Esophagus squamous epithelium (tissue), 5 donors: ENCODE measurements around the gene PPFIBP1. TPM values are rescaled to one million over a fixed set of nuclear protein-coding genes. Genes with fewer than 3 reads are reported as not detected.

ENCODE experiments used
- DNase-seq: peaks from one replicate; lab custom pipeline; 2025; lab: John Stamatoyannopoulos, UW
- H3K27ac ChIP-seq, 4 donors: fragments of 200-600 bp; sonication (generic); one replicate each; pipeline ENCODE4 v1.5.1; 2016 to 2019; ENCODE audit warnings: mild to moderate bottlenecking in 1 of 4
- H3K27me3 ChIP-seq, 4 donors: fragments of 200-600 bp; sonication (generic); 1 replicate in 3 of 4; 2 replicates in 1 of 4; pipeline versions ENCODE4 v1.5.1 to v1.6.0; 2017 to 2021; ENCODE audit warnings: antibody characterized with exemption in 1 of 4
- H3K36me3 ChIP-seq, 3 donors: fragments of 200-600 bp; sonication (generic); one replicate each; pipeline ENCODE4 v1.5.1; 2016 to 2019
- H3K4me1 ChIP-seq, 3 donors: fragments of 200-600 bp; sonication (generic); one replicate each; pipeline ENCODE4 v1.5.1; 2017 to 2019
- H3K4me3 ChIP-seq, 4 donors: fragments of 200-600 bp; sonication (generic); 1 replicate in 3 of 4; 2 replicates in 1 of 4; pipeline ENCODE4 v1.5.1; 2016 to 2019; ENCODE audit warnings: mild to moderate bottlenecking in 2 of 4, moderate library complexity in 1 of 4
- H3K9me3 ChIP-seq, 3 donors: fragments of 200-600 bp; sonication (generic); one replicate each; pipeline ENCODE4 v1.5.1; 2016 to 2019
- POLR2A ChIP-seq, 4 donors: fragments of 450-650 bp; IDR thresholded peaks; one replicate each; pipeline ENCODE4 v1.6.1; 2017; ENCODE audit warnings: antibody characterized with exemption in 4 of 4, mild to moderate bottlenecking in 4 of 4, moderate library complexity in 3 of 4
- WGBS, 2 donors: methylation state at CpG; one replicate each; pipeline ENCODE4 v1.1.5; 2018; 5-methylcytosine and 5-hydroxymethylcytosine counted together
- intact Hi-C: fragments of 100-400 bp; cut with DNase I; formaldehyde crosslinking; loops from one replicate; pipeline ENCODE4 v1.15.0; 2022
- total RNA-seq, 4 donors: library from RNA; depleted of rRNA; stranded (reverse); fragments of >200 nt; gene quantifications; one replicate each; pipeline ENCODE4 v1.1.0, GENCODE V29; 2016
- TF ChIP-seq, protein P1 (sequence below), 6 experiments: fragments of 450-650 bp in 4 of 6; fragments of 200-600 bp in 2 of 6; sonication (generic) in 2 of 6; IDR thresholded peaks; one replicate each; pipeline ENCODE4 v1.5.1; 2016 to 2019; ENCODE audit warnings: antibody characterized with exemption in 6 of 6, mild to moderate bottlenecking in 4 of 6, moderate library complexity in 4 of 6
- donor health status: DM: yes; HTN: yes; CAD: no.

PPFIBP1 gene
- total RNA-seq, 4 donors from 2014 or later = 41.9 to 62.6 (median 46.7) TPM

DNA sequence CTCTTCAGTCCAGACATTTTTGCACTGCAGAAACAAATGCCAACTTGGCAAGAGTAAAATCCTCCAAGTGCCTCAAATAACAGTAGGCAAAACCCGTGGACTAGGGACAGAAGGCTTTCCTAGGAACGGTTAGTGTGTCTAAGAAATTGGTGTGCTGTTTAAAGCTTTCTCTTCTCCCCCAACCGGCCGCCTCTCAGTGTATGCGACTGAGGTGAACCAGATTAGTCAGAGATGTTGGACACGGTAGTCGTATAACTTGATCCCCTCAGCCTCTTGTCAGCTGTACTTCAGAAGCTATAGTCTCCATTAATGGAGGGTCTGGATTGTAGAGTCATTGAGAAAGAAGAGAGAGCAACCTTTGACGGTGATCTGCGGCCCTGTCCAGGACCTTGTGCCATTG, 21.7 kb downstream of the PPFIBP1 start:
- intact Hi-C loops = no loop called here
- H3K36me3 ChIP-seq = no peaks in the 10 kb centered on the region
- H3K4me3 ChIP-seq = no peak overlapping the region
- H3K4me1 ChIP-seq = peaks cover 33 to 86% (median 34%) of the 10 kb centered on the region in 3 donors
- H3K9me3 ChIP-seq = no peaks in the 10 kb centered on the region
- peak overlapping the region in 3 of 4 donors; percentile 52 to 73 (median 71) for H3K27ac ChIP-seq
- TF ChIP-seq, protein P1, sequence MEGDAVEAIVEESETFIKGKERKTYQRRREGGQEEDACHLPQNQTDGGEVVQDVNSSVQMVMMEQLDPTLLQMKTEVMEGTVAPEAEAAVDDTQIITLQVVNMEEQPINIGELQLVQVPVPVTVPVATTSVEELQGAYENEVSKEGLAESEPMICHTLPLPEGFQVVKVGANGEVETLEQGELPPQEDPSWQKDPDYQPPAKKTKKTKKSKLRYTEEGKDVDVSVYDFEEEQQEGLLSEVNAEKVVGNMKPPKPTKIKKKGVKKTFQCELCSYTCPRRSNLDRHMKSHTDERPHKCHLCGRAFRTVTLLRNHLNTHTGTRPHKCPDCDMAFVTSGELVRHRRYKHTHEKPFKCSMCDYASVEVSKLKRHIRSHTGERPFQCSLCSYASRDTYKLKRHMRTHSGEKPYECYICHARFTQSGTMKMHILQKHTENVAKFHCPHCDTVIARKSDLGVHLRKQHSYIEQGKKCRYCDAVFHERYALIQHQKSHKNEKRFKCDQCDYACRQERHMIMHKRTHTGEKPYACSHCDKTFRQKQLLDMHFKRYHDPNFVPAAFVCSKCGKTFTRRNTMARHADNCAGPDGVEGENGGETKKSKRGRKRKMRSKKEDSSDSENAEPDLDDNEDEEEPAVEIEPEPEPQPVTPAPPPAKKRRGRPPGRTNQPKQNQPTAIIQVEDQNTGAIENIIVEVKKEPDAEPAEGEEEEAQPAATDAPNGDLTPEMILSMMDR (IDR thresholded peaks at IDR 0.05) = no peak
- no peak for TF ChIP-seq POLR2A (IDR thresholded peaks at IDR 0.05)
- WGBS, 2 donors = 66 to 83% methylated on average over 9 of the region's 9 CpGs
- no peaks in the 10 kb centered on the region for H3K27me3 ChIP-seq
- DNase-seq = no peak

DNA sequence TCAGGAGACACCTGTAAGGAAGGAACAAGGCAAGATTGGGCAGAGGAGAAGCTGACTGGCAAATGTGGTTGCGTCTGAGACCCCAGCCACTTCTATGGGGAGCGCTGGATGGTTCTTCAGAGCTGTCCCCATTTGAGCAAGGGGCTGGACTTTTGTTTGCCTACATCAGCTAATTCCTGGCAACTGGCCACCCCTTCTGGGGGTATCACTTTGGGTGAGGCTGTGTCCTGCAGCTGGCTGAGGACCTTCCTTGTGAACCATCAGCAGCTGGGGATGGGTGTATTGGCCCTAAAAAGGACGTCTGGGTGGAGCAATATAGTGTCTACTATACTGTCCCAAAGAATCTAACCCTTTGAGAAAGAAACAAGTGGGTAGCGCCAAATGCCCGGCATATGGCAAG, 23.6 kb downstream of the PPFIBP1 start:
- 75 to 90% methylated on average over 5 of the region's 5 CpGs for WGBS, 2 donors
- no peak for TF ChIP-seq POLR2A (IDR thresholded peaks at IDR 0.05)
- TF ChIP-seq, protein P1 (IDR thresholded peaks at IDR 0.05) = no peak
- intact Hi-C loops = no loop called here
- DNase-seq = no peak
- Histone ChIP-seq H3K27ac (peak overlapping the region in 1 of 4 donors; percentile 88), H3K4me3 (no peak overlapping the region), H3K9me3 (no peaks in the 10 kb centered on the region), H3K36me3 (no peaks in the 10 kb centered on the region), H3K27me3 (no peaks in the 10 kb centered on the region), H3K4me1 (peaks cover 32 to 85% (median 33%) of the 10 kb centered on the region in 3 donors)

DNA sequence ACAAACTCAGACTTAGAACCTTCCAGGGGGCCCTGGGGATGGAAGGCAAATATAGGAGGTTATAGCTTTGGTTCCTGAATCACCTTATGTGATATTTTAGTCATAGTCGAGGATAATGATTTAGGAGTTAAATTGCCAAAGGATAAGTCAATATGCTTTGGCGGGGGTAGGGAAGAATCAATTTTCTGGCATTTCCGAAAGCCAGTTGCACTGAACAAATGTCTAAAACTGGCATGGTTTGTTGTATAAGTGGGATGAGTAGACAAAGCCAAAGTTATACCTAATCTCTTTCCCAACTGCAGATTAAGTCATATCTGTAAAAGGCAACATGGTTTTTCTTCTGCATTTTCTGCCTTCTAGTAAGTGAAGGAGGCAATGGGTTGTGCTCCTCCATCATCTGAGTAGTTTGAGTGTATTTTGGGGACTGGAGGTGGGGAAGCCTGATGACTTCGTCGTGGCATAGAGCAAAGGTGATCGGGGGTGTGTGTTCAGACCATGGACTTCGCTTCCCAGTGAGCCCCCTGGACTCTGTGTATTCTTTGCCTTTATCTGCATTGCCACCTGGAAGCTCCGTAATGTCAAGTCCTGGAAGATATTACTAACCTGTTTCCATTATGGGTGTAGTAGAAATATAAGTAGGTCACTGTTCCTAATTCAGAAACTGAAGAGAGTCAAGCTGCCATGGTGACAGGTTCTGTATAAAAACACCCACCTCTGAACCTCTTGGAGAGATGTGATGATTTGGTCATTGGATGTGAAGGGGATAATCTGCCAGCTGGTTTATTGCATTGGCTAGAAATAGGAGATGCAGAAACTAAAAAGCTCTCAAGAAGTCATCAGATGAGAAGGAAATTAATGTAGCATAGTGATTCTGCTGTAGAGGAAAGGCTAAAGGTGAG, 24.5 kb downstream of the PPFIBP1 start:
- DNase-seq = no peak
- no peak for TF ChIP-seq POLR2A (IDR thresholded peaks at IDR 0.05)
- TF ChIP-seq, protein P1 (IDR thresholded peaks at IDR 0.05) = no peak
- Histone ChIP-seq H3K27ac (peak overlapping the region in 3 of 4 donors; percentile 46 to 88 (median 88)), H3K9me3 (no peaks in the 10 kb centered on the region), H3K27me3 (no peaks in the 10 kb centered on the region), H3K4me3 (no peak overlapping the region), H3K36me3 (no peaks in the 10 kb centered on the region), H3K4me1 (peaks cover 33 to 86% (median 34%) of the 10 kb centered on the region in 3 donors)
- WGBS, 2 donors = 78 to 80% methylated on average over 4 to 8 of the region's 8 CpGs
- intact Hi-C loops = no loop called here

DNA sequence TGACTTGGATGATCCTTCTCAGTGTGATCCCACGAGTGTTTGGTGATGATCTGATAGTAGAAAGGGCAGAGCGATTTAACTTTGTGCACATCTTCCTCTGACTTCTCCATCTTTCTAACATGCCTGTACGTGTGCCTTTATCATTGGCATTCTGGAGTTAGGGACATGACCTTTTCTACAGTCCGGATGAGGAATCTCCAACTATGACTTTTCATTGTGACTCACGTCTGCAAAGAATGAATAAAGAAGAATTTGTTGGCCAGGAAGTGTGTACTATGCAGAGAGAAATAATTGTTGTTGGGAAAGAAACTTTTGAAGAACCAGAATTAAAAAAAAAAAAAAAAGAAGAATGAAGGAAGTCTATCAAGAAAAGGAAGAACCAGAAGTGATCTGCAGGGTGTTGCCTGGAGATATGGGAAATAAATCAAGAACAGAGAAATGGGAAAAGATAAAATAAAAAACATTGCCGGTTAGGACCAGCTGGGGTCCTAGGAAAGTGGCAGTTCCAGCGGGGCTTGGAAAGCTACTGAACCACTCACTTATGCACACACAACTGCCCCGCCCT, 25.3 kb downstream of the PPFIBP1 start:
- H3K36me3 ChIP-seq = no peaks in the 10 kb centered on the region
- no peaks in the 10 kb centered on the region for H3K27me3 ChIP-seq
- H3K9me3 ChIP-seq = no peaks in the 10 kb centered on the region
- H3K4me3 ChIP-seq = peak overlapping the region in 3 of 4 donors; percentile 9 to 50 (median 18)
- H3K4me1 ChIP-seq = peaks cover 39 to 94% (median 41%) of the 10 kb centered on the region in 3 donors
- WGBS, 2 donors = 10 to 17% methylated on average over 8 of the region's 8 CpGs
- no peak for DNase-seq
- H3K27ac ChIP-seq = peak overlapping the region; percentile 86 to 88 (median 88)
- intact Hi-C loops = no loop called here
- TF ChIP-seq POLR2A (IDR thresholded peaks at IDR 0.05) = no peak
- TF ChIP-seq, protein P1 (IDR thresholded peaks at IDR 0.05) = no peak
